HS-27A (cell line): ENCODE data around the gene ACTR3.
"Not testable (repeated sequence)": the region's sequence is repeated elsewhere in the genome, so short reads cannot be mapped to it uniquely, and the experiment has no call there.

ENCODE experiments used
- DNase-seq: peaks from one replicate; pipeline ENCODE4 v3.0.0-alpha.2; 2012; ENCODE audit warnings: low read depth, missing footprints

Gene ACTR3

GRCh38 chr2:113889471-113890252, at the start of gene ACTR3:
TSS of gene ACTR3 (plus strand) at chr2:113890089. CDS start at chr2:113890280, 191 bp downstream.
- peak; percentile 100 for DNase-seq

- DNase-seq: no peak
Measured at GRCh38 chr2:113840518-113840917, 49.4 kb upstream of the ACTR3 start.

- DNase-seq: no peak
Measured at GRCh38 chr2:113842919-113843736, 46.8 kb upstream of the ACTR3 start.

DNA sequence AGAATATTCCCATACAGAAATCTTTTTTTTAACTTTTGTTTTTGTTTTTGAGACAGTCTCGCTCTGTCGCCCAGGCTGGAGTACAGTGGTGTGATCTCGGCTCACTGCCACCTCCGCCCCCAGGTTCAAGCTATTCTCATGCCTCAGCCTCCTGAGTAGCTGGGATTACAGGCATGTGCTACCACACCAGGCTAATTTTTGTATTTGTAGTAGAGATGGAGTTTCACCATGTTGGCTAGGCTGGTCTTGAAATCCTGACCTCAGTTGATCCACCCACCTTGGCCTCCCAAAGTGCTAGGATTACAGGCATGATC, 46.2 kb upstream of the ACTR3 start:
- DNase-seq: not testable (repeated sequence)

DNA sequence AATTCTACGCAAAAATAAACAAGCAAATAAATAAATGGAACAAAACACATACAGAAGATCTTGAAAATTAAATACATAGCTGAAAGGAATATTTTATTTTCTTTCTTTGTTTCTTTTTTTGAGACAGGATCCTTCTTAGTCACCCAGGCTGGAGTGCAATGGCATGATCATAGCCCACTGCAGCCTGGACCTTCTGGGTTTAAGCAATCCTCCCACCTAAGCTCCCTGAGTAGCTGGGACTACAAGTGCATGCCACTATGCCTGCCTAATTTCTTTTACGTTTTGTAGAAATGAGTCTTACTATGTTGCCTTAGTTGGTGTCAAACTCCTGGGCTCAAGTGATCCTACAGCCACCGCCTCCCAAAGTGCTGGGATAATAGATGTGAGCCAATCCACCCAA, 44.6 kb upstream of the ACTR3 start:
- DNase-seq: no peak

- not testable (repeated sequence) for DNase-seq
Measured at GRCh38 chr2:113845796-113846195, 44.1 kb upstream of the ACTR3 start.

DNA sequence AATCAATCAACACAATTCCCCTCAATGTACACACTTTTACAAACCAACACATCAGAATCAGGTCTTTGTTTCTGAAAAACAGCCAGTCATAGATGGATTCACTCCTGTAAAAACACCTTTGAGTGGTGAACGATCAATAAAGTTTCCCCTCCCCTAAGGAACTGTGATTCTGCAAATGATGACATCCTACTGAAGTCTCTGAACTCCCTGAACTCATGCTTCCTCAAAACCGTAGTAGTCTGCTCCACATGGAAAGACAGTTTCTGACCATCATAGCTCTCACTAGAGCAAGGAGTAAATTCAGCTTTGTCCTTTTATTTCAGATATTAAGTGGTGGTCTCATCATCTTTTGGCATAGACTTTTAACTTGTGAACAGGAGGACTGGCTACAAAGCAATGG, 43.5 kb upstream of the ACTR3 start:
- DNase-seq: no peak

GRCh38 chr2:113847144-113847543, 42.7 kb upstream of the ACTR3 start:
- DNase-seq: no peak

DNA sequence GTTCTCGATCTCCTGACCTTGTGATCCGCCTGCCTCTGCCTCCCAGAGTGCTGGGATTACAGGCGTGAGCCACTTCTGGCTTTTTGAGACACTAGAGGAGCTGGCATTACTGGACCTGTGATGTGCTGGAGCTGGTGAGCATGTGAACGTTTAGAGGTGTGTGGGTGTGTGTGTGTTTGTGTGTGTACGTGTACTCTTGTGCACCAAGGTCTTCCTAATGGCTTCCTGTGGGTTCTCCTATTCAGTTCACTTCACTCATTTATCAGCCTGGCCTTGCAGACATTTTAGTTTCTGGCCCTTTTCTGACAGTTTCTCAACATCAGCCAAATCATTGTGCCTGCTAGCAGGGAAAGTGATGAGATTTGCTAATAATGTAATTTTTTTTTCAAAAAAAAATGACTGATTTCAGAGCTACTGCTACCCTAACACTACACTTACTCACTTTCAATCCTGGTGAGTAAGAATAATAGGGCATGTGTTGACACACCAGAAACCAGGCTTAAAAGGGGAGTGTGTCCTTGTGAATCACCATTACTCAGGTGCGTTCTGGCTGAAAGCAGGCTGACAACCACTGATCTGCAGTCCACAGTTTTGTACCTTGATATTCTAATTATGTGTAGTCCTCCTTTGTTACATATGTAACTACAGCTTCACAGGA, 41.0 kb upstream of the ACTR3 start:
- DNase-seq: no peak

GRCh38 chr2:113850687-113851086, 39.2 kb upstream of the ACTR3 start:
- no peak for DNase-seq

- no peak for DNase-seq
Measured at GRCh38 chr2:113851640-113852039, 38.2 kb upstream of the ACTR3 start.

- DNase-seq: no peak
Measured at GRCh38 chr2:113854208-113854607, 35.7 kb upstream of the ACTR3 start.

- no peak for DNase-seq
Measured at GRCh38 chr2:113854970-113855740, 34.7 kb upstream of the ACTR3 start.

DNA sequence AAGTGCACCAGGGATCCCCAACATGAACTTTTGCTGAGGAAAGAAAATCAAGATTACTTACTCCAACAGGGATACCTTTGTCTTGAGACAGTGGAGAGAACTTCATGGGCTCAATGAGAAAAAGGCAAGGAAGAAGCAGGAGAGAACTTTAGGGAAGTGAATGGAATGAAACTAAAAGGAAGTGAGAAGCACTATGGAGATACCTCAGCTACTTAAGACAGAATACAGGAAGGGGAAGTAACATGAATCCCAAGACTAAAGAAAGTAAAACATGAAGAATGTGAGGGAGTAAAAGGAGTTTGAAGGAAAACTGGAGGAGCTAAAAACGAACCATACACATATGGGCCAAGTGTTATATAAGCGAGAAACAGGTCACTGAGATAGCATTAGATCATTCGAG, 32.4 kb upstream of the ACTR3 start:
- no peak for DNase-seq

DNA sequence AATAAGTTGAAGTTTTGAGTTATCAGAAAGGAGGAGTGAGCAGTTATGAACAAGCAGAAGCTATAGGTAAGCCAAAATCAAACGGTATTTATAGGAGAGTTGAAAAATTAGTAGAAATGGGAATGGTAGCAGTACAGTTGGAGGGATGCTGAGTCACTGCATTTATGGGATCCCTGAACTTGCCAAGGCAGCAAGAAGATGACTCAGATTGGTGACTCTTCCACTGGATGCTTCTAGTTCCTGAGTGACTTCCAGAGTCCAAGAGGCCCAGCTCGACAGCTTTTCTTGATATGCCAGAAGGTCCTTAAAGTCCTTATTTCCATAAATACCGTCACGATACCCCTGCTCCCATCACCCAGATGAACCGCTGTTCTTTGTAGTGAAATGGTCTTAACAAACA, 31.1 kb upstream of the ACTR3 start:
- peak; percentile 73 for DNase-seq

GRCh38 chr2:113861740-113862139, 28.1 kb upstream of the ACTR3 start:
- DNase-seq: no peak

DNA sequence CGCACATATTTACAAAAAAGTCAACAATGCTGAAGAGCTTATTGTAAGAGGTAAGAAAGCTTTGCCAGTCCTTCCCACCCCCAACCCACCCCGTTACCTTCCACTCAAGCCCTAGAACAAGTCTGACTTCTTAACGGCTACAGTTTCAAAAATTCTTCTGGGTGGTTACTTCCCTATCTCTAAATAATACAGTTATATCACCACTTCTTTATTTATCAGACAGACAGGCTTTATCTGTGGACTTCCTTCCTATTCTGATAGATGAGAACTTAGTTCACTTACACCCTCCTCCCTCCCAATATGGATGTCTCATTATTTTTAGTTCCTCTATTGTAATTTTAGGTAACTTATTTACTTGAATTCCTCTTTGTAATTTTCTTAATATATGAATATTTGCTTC, 26.7 kb upstream of the ACTR3 start:
- no peak for DNase-seq

- no peak for DNase-seq
Measured at GRCh38 chr2:113867571-113867970, 22.3 kb upstream of the ACTR3 start.

DNA sequence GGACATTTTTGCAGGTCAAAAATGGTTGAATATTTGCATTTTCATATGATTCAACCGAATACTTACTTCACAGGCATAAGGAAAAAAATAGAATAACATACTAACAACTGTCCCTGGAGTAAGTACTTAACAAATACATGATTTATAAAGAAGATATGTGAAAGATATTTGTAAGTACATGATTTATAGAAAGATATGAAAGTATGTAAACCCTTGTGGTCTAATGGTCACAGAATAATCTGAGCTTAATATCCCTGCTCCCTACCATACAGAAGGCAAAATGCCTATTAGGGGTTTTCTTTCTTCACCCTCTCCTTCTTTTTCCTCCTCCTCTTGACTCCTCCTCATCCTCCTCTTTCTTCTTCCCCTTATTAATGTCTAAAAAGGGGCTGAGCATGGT, 20.6 kb upstream of the ACTR3 start:
- no peak for DNase-seq

- DNase-seq: no peak
Measured at GRCh38 chr2:113872201-113872600, 17.7 kb upstream of the ACTR3 start.

- no peak for DNase-seq
Measured at GRCh38 chr2:113873867-113874266, 16.0 kb upstream of the ACTR3 start.

GRCh38 chr2:113875135-113875534, 14.8 kb upstream of the ACTR3 start:
- DNase-seq: no peak
